Measurements from ENCODE around the gene PEX16.
"Not testable (repeated sequence)": the region's sequence is repeated elsewhere in the genome, so short reads cannot be mapped to it uniquely, and the experiment has no call there.

Gene PEX16

GRCh38 chr11:45901626-45902025, 16.1 kb downstream of the PEX16 start:
- FAIRE-seq, result no peak
- DNase-seq (ENCODE audit: insufficient read length), result no peak
- TF ChIP-seq POLR2A (IDR thresholded peaks at IDR 0.05; ENCODE audit: low read depth, low read length) (no peak), POLR2AphosphoS5 (IDR thresholded peaks at IDR 0.05; ENCODE audit: low read depth, low read length) (no peak), TAF1 (IDR thresholded peaks at IDR 0.05; ENCODE audit: borderline replicate concordance, low read depth, low read length) (no peak)

DNA sequence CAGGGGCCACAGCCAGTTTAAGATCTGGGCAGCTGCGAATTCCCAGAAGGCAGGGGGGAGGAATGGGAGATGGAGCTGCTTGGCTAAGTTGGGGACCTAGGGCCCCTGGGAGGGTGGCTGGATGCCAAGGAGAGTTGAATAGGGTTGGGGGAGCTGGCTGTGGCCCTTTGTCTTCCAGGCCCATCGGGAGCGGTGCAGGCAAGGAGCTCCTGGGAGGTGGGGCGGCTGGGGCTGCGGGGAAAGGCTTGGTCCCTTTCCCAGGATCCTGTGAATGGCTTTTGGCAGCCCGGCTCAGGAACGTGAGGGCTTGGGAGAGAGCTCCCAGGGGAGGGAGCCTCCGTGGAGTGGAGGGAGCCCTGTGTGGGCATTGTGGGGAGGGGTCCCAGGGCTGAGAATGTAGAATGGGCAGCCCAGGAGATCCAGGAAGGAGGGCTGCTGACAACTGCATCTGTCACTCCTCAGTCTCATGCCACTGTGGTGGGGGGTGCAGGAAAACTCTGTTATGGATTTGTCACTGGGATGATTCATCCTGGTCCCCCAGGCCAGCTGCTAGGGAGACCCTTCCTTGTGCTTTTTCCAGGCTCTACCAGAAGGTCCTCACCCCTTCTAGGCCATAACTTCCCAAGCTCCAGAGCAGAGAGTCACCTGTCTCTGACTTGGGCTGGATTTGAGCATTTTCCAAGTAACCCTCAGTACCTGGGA, 16.6 kb downstream of the PEX16 start:
- TF ChIP-seq POLR2A (IDR thresholded peaks at IDR 0.05; ENCODE audit: low read depth, low read length) (no peak), POLR2AphosphoS5 (IDR thresholded peaks at IDR 0.05; ENCODE audit: low read depth, low read length) (no peak), TAF1 (IDR thresholded peaks at IDR 0.05; ENCODE audit: borderline replicate concordance, low read depth, low read length) (no peak)
- DNase-seq (ENCODE audit: insufficient read length), result no peak
- no peak for FAIRE-seq

GRCh38 chr11:45900175-45900800, 17.4 kb downstream of the PEX16 start:
- not testable (repeated sequence) for DNase-seq (ENCODE audit: insufficient read length); FAIRE-seq

GRCh38 chr11:45899448-45900174, 18.1 kb downstream of the PEX16 start:
- peak; percentile 74 for DNase-seq (ENCODE audit: insufficient read length)
- TF ChIP-seq POLR2AphosphoS5 (IDR thresholded peaks at IDR 0.05; ENCODE audit: low read depth, low read length) (no peak), POLR2A (IDR thresholded peaks at IDR 0.05; ENCODE audit: low read depth, low read length) (no peak), TAF1 (IDR thresholded peaks at IDR 0.05; ENCODE audit: borderline replicate concordance, low read depth, low read length) (no peak)
- peak; percentile 62 for FAIRE-seq

DNA sequence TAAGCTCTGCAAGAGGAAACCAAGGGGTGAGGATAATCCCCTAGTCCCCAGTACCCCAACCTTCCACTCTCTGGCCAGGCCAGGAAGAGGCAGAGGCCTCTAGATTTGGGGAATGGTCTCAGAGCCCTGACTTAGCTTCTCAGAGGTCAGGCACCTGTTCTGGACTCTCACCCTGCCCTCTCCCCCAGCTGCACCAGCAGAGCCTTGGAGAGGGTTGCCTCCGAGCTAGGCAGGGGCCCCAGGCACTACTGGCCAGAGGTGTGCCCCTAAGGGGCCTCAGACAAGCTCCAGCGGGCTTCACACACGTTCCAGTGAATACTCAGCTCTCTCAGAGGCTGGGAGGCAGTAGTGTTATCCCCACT, 18.6 kb downstream of the PEX16 start:
- FAIRE-seq (no peak), DNase-seq (ENCODE audit: insufficient read length) (no peak)
- TF ChIP-seq POLR2A (IDR thresholded peaks at IDR 0.05; ENCODE audit: low read depth, low read length) (no peak), TAF1 (IDR thresholded peaks at IDR 0.05; ENCODE audit: borderline replicate concordance, low read depth, low read length) (no peak), POLR2AphosphoS5 (IDR thresholded peaks at IDR 0.05; ENCODE audit: low read depth, low read length) (no peak)

DNA sequence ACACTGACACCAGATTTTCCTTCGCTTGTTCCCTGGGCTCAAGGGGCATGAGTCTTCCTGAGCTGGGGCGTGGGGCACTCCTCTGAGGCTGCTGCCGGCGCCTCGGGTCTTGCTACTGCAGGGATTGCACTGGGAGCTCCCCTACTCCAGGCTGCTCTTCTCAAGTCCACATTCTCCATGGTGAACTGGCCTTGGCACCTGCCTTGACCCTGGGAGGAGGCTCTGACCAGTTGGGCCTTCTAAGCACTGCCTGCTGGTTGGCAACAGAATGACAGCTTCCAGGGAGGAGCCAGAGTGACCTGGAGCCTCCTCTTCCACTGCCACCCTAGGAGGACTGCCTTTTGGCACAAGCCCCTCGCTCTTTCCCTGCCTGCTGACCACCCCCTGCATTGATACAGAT, 20.1 kb downstream of the PEX16 start:
- no peak for TF ChIP-seq TAF1 (IDR thresholded peaks at IDR 0.05; ENCODE audit: borderline replicate concordance, low read depth, low read length)
- TF ChIP-seq POLR2A (IDR thresholded peaks at IDR 0.05; ENCODE audit: low read depth, low read length), result no peak
- no peak for TF ChIP-seq POLR2AphosphoS5 (IDR thresholded peaks at IDR 0.05; ENCODE audit: low read depth, low read length)
- FAIRE-seq (no peak), DNase-seq (ENCODE audit: insufficient read length) (no peak)

DNA sequence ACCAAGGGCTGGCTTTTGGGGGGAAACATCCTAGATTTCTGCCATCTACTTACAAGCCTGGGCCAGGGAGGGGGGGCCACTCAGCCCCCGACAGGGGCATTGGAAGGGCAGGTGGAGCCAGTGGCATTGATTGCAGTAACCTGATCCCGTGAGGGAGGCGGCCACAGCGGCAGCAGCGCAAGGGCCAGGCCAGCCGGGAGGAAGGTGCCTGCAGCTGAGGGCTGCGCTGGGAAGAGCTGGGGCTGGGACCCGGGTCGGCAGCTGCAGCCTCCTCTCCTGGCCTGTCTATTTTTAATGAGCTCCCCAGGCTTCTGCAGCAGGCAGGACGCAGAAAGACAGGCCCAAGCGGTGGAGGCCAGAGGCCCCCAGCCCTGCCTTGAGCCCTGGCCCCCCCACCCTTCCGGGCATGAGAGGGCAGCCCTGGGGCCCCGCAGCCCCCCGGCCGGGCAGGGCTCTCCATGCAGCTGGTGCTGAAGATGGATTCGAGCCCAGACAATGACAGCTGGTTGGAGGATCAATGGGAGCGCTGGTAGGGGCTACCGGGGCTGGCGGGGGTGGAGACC, 21.2 kb downstream of the PEX16 start:
- DNase-seq (ENCODE audit: insufficient read length) (no peak), FAIRE-seq (no peak)
- TF ChIP-seq POLR2AphosphoS5 (IDR thresholded peaks at IDR 0.05; ENCODE audit: low read depth, low read length), result no peak
- TF ChIP-seq POLR2A (IDR thresholded peaks at IDR 0.05; ENCODE audit: low read depth, low read length), result no peak
- TF ChIP-seq TAF1 (IDR thresholded peaks at IDR 0.05; ENCODE audit: borderline replicate concordance, low read depth, low read length), result no peak

- DNase-seq (ENCODE audit: insufficient read length) (no peak), FAIRE-seq (no peak)
- no peak for TF ChIP-seq POLR2AphosphoS5 (IDR thresholded peaks at IDR 0.05; ENCODE audit: low read depth, low read length)
- TF ChIP-seq POLR2A (IDR thresholded peaks at IDR 0.05; ENCODE audit: low read depth, low read length), result no peak
- TF ChIP-seq TAF1 (IDR thresholded peaks at IDR 0.05; ENCODE audit: borderline replicate concordance, low read depth, low read length), result no peak
These were observed 22.0 kb downstream of the PEX16 start for GRCh38 chr11:45895553-45896259.

GRCh38 chr11:45894555-45895247, 23.0 kb downstream of the PEX16 start:
- DNase-seq (ENCODE audit: insufficient read length), result no peak
- no peak for FAIRE-seq
- no peak for TF ChIP-seq POLR2AphosphoS5 (IDR thresholded peaks at IDR 0.05; ENCODE audit: low read depth, low read length)
- no peak for TF ChIP-seq POLR2A (IDR thresholded peaks at IDR 0.05; ENCODE audit: low read depth, low read length)
- no peak for TF ChIP-seq TAF1 (IDR thresholded peaks at IDR 0.05; ENCODE audit: borderline replicate concordance, low read depth, low read length)

DNA sequence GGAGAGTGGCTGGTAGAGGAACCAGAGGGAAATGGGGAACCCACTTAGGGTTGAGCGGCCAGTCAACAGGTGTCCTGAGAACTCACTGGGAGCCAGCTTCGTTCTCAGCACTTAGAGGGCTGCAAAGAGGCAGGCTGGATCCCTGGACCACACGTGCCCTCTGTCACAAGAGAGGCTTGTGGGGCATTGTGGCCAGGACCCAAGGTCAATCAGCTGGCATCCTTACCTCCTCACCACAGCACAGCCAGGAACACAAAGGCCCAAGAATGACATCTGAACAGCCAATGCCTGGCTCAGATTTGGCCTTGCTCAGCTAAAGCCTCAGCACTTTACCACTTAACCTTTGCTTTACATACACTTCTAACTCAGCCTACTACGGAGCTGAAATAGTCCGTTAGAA, 24.8 kb downstream of the PEX16 start:
- TF ChIP-seq POLR2AphosphoS5 (IDR thresholded peaks at IDR 0.05; ENCODE audit: low read depth, low read length) (no peak), TAF1 (IDR thresholded peaks at IDR 0.05; ENCODE audit: borderline replicate concordance, low read depth, low read length) (no peak), POLR2A (IDR thresholded peaks at IDR 0.05; ENCODE audit: low read depth, low read length) (no peak)
- no peak for DNase-seq (ENCODE audit: insufficient read length)
- FAIRE-seq, result no peak
